ENCODE results near the gene CEMIP2.

The CEMIP2 gene

DNA sequence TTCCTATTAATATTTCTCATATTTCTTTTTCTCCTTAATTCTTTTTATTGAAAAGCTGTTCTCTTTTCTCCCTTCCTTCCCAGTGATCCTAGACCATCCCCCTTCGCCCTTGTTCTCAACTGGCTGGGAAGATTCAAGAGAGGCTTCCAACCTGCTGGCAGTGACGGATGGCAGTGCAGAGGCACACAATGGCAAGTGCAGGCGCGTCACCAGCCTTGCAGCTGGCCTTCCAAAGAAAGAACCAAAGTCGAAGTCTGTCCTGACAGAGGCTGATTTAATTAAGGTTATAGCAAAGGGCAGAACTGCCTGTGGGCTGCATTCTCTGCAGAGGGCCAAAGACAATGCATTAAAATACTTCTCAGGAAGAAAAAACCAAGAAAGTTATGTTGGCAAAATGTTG lies 7.4 kb downstream of the CEMIP2 start:
- H3K4me3 ChIP-seq (ENCODE audit: low read length), result no peak overlapping the region
- TF ChIP-seq CTCF (IDR thresholded peaks at IDR 0.05; ENCODE audit: insufficient read depth, low read depth, low read length, missing control alignments), result peak; percentile 11

GRCh38 chr9:71758785-71759184 lies 9.5 kb downstream of the CEMIP2 start:
- no peak overlapping the region for H3K4me3 ChIP-seq (ENCODE audit: low read length)
- peak; percentile 80 for DNase-seq (ENCODE audit: low read depth)
- TF ChIP-seq CTCF (IDR thresholded peaks at IDR 0.05; ENCODE audit: insufficient read depth, low read depth, low read length, missing control alignments), result no peak

More for the DNA sequence above, 7.4 kb downstream of the CEMIP2 start:
- no peak for DNase-seq (ENCODE audit: low read depth)

- no peak overlapping the region for H3K4me3 ChIP-seq (ENCODE audit: low read length)
- DNase-seq (ENCODE audit: low read depth), result peak; percentile 51
Observed at GRCh38 chr9:71758277-71758676, 10.0 kb downstream of the CEMIP2 start.

DNA sequence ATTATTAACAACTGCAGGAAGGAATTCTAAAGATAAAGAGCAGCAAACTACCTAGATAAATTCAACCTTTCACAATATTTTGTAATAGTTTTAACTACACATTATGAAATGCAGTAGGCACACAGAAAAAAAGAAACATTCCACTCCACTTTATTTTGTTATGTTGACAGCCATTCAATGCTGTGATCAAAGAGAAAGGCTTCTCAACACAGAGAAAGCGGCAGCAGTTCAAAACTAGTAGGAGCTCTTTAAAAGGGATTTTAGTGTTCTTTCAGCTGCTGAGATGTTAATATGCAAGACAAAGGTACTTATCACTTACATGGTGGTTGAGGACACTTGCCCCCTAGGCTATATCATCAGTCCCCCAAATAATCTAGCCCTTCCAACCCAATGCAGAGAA lies 11.6 kb downstream of the CEMIP2 start:
- no peak for TF ChIP-seq CTCF (IDR thresholded peaks at IDR 0.05; ENCODE audit: insufficient read depth, low read depth, low read length, missing control alignments)
- DNase-seq (ENCODE audit: low read depth), result no peak
- H3K4me3 ChIP-seq (ENCODE audit: low read length), result no peak overlapping the region

More at GRCh38 chr9:71758277-71758676, 10.0 kb downstream of the CEMIP2 start:
- TF ChIP-seq CTCF (IDR thresholded peaks at IDR 0.05; ENCODE audit: insufficient read depth, low read depth, low read length, missing control alignments), result no peak

DNA sequence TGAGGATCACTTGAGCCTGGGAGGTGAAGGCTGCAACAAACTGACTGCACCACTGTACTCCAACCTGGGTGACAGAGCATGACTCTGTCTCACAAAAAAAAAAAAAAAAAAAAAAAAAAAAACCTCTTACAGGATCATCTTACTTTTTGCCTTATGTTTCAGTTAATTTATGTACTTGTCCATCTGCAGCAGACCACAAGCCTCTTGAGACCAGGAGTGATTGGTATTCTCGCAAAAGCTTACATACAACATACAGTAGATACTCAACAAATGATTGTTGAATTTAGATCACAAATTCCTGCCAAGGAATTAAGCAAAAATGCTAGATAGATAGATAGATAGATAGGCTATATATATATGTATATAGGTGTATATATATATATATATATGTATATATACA lies 12.4 kb downstream of the CEMIP2 start:
- TF ChIP-seq CTCF (IDR thresholded peaks at IDR 0.05; ENCODE audit: insufficient read depth, low read depth, low read length, missing control alignments), result no peak
- no peak for DNase-seq (ENCODE audit: low read depth)
- no peak overlapping the region for H3K4me3 ChIP-seq (ENCODE audit: low read length)

DNA sequence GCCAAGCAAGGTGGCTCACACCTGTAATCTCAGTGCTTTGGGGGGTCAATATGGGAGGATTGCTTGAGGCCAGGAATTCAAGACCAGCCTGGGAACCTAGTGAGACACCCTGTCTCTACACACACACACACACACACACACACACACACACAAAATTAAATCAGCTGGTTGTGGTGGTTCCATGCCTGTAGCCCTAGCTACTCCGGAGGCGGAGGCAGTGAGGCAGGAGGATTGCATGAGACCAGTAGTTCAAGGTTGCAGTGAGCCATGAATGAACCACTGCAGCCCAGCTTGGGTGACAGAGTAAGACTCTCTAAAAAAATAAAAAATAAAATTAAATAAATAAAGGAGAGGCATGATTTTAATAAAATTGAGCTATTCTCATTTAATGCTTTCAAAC lies 13.1 kb downstream of the CEMIP2 start:
- DNase-seq (ENCODE audit: low read depth), result no peak
- H3K4me3 ChIP-seq (ENCODE audit: low read length), result no peak overlapping the region
- TF ChIP-seq CTCF (IDR thresholded peaks at IDR 0.05; ENCODE audit: insufficient read depth, low read depth, low read length, missing control alignments), result no peak

GRCh38 chr9:71754151-71754550 lies 14.2 kb downstream of the CEMIP2 start:
- no peak for DNase-seq (ENCODE audit: low read depth)
- no peak for TF ChIP-seq CTCF (IDR thresholded peaks at IDR 0.05; ENCODE audit: insufficient read depth, low read depth, low read length, missing control alignments)
- no peak overlapping the region for H3K4me3 ChIP-seq (ENCODE audit: low read length)
